Measurements from ENCODE around the gene MORN1.

Gene MORN1

DNA sequence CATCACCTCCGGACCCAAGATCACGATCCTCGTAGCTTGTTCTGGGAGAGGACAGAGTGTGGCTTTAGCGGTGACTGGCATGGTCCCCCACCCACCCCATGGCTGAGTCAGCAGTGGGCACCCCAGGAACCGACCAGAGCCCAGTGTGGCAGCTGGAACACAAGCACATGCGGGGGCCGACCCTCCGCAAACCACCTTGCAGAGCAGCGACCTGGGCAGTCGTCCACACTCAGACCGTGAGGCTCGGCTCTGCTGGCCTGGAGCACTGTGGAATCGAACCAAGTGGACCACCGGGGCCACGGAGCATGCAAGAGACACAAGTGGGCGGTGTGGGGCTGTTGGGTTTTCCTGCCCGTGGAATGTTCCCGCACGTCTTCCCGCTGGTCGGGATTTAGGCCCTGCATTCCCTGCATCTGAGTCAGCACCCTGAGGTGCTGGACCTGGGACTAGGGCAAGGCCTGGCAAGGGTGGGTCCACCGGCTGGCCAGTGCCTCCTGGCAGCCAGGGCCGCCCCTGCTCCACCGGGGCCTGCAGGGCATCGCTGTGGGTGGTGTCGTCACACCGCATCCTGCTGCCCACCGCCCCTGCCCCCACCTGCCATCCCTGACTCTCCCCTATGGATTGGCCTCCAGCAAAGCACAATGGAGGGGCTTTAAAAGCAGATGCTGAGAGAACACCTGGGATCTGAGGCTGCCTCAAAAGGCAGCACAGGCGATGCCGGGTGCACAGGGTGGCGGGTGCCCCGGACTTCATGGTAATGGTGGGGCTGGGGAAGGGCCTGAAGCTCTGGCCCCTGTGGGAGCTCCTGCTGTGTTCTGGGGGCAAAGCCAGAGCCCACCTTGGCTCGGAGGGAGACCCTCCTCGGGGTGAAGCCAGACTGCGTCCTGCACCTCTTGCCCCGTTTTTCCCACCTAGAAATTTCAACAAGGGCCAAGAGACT, 18.5 kb downstream of the MORN1 start:
- no peak for DNase-seq

DNA sequence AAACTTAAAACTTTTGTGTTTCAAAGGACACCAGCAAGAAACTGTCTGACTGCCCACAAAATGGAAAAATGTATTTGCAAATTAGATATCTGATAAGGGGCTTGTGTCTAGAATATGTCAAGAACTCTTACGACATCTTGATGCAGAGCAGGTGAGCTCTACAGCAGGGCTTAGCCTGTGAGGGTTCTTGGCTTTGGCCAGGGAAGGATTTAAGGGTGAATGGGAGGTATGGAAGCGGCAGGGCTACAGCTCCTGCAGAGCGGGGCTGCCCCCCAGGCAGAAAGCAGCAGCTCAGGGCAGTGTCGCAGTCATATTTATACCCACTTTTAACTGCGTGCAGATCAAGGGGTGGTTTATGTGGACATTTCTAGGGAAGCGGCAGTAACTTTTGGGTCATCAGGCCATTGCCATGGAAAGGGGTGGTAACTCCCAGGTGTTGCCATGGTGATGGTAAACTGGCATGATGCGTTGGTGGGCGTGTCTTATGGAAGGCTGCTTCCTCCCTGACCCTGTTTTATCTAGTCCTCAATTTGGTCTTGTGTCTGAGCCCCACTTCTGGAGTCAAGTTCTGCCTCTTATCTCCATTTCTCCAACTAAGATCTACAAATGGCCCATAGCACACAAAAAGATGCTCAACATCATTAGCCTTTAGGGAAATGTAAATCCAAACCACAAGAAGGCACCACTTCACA, 23.2 kb downstream of the MORN1 start:
- no peak for DNase-seq

DNA sequence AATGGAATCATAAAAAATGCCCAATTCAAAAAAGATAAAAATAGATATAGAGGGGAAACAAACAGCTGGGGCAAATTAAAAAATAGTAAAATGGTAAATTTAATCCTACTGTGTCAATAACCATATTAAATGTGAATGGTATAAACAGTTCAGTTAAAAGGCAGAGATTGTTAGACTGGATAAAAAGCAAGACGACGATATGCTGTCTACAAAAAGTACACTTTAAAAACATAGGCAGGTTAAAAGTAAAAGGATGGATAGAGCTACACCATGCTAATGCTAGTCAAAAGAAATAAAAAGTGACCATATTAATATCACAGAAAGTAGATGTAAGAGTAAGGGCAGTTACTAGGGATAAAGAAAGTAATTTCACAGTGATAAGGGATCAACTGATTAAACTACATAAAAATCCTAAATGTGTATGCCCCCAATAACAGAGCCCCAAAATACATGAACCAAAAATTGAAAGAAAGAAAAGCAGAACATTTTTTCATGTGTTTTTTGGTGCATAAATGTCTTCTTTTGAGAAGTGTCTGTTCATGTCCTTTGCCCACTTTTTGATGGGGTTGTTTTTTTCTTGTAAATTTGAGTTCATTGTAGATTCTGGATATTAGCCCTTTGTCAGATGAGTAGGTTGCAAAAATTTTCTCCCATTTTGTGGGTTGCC, 27.4 kb downstream of the MORN1 start:
- DNase-seq = no peak

GRCh38 chr1:2360588-2361364, 30.6 kb downstream of the MORN1 start:
- DNase-seq = no peak

- no peak for DNase-seq
Observed at GRCh38 chr1:2358651-2359640, 32.4 kb downstream of the MORN1 start.

DNA sequence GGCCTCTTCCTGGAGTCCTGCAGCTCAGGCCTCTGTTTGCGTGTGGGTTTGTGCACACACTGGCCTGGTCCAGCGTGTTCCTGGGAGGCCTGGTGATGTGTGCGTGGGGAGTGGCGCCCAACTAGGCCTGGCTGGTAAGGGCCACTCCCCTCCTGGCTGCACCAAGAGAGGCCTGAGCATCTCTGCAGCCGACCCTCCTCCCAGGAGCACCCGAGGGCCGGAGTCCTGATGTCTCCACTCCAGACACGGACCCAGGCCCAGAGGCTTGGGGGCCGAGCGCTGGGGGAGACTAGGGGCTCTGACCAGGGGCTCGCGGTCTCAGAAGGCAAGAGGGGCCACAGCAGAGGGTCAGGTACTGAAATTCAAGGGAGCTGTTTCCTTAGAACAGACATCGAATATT, 33.3 kb downstream of the MORN1 start:
- DNase-seq = no peak

DNA sequence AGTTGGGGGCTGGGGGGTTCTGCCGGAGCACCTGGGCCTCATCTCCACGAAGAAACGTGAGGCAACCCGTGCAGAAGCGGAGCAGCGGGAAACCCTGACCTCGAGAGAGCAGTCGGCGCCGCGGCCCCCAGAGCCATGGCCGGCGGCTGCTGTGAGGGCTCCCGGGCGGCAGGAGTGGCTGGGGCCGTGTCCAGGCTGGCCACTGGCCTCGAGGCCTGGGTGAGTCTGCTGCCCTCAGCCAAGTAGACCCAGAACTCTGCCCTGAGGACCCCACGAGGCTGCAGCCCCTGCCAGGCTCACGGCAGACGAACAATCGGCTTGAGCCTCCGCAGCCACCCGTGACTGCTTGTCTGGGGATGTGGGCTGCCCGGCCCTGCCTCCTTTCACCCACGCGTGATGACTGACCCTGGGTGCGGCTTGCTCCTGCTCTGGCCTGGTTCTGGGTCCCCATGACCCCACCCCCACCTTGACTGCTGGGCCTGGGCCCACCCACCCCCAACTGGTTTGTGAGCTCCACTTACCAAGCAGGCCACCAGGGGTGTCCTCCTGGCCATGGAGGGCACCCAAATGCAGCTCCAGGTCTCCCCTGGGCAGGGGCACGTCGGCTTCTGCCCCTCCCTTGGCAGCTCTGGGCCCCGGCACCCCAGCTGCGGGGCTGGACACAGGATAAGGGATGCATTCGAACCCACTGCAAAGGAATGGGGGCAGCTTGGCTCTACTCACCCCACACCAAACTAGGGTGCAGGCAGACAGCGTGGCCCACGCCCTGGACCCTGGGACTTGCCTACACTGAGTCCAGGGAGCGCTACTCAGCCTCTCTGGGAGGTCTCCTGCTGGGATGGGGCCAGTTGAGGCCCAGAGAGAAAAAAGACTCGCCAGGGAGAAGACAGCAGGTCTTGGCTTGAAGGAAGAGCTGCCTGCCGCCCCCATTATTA, 34.2 kb downstream of the MORN1 start:
- DNase-seq = no peak

DNA sequence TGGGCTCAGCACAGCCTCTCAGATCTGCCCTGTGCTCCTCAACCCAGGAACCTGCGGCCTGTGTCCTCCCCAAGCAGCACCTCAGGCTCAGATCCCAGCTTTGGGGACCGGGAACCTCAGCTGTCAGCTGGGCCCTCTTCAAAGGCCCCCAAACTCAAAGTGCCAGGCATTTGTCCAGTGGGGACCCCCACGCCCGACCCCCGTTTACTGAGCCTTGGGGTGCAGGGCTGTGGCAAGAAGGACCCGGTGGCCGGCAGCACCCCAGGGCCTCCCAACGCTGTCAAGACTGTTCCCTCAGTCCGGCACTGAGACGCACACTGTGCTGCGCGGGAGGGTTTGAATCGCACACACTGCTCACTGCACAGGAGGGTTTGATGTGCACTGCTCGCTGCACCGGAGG, 35.0 kb downstream of the MORN1 start:
- DNase-seq = no peak

DNA sequence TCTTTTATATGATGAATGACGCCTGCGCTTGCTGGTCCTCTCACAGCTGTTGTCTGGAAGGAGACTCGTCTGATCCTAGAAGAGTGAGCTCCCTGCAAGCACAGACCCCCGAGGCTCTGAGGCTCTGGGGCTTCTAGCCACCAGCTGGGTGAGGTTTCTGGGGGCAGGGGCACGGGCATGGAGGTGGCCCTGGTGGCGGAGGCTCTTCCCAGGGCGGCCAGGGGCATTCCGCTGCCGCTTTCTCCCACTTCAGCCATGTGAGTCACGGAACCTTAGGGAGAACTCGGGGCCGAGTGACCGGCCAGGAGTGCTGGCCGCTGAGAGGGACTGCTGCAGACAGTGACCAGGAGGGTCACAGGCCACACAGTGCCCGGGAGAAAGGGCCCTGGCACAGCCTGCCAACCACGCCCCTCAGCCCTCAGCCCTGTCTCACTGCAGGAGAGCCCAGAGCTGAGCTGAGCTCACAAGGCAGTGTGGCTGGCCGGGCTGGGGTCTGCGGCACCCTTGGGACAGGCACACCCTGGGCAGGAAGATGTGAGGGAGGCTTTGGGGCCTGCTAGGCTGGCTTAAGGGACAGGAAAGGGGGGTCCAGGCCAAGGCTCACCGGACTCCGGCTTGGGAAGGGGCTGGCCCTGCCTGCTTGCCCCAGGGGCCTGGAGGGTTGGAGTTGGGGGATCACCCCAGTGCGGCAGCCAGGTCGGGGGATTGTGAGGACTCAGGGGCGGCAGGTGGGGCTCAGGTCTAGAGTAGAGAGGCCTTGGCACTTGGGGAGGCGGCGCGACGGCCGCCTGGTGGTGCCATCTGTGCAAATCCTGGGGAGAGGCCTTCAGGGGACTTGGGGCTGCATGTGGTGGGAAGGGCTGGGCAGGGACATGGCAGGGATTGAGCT, 35.7 kb downstream of the MORN1 start:
- no peak for DNase-seq

- DNase-seq = no peak
Observed at GRCh38 chr1:2354511-2355372, 36.6 kb downstream of the MORN1 start.

DNA sequence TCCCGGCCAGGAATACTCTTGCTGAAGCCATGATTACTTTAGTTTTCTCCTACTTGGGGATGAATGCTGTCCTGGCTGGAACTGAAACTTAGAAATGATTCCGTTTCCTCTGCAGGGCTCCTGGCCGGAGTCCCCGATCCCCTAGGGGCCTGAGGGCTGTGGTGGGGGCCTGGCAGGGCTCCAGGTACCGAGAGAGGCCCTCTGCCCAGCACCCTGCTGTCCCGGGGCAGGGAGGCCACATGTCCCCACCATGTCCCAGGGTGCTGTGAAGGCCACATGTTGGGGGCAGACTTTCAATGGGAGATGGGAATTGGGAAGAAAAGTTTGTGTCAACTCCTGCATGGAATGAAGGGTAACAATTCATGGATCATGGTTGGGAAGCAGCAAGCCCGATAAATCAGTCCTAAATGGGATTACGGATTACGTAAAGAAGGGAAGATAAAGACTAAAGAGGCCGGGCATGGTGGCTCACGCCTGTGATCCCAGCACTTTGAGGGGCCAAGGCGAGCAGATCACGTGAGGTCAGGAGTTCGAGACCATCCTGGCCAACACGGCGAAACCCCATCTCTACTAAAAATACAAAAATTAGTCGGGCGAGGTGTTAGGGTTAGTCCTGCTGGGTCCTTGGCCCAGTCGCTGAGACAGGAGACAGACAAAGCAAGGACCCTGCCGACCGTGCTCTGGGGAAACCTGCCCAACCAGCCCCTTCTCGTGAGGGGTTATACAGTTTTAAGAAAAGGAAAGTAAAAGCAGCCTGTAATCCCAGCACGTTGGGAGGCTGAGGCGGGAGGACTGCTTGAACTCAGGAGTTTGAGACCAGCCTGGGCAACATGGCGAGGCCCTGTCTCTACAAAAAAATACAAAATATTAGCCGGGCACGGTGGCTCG, 37.6 kb downstream of the MORN1 start:
- no peak for DNase-seq

DNA sequence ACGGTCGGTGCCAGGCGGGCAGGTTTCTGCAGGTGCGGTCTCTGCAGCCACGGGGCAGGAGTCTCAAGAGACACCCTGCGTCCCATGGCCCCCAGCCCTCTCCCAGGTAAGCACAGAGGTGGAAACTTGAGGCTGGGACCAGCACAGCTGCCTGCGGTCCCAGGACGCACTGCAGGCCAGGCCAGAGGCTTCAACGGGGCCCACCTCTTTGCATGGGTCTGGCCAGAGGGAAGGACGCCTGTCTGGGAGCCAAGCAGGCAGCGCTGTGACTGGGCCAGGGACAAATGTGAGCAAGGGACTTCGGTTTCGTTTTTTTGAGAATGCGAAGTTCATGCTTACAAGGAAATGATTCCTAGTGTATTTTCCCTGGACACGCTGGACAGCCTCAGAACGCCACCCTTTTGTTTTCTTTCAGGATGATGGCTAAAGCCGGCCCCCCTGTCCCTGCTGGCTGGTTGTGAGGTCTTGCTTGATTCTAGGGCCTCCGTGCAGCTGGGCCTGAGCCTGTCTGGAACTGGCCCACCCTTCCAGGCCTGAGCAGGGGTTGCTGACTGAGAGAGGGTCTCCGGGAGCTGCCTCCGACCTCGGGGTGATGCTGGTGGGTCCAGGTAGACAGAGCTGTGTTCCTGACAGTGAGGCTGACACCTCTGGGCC, 38.3 kb downstream of the MORN1 start:
- DNase-seq = no peak

GRCh38 chr1:2352341-2352896, 38.9 kb downstream of the MORN1 start:
- no peak for DNase-seq

DNA sequence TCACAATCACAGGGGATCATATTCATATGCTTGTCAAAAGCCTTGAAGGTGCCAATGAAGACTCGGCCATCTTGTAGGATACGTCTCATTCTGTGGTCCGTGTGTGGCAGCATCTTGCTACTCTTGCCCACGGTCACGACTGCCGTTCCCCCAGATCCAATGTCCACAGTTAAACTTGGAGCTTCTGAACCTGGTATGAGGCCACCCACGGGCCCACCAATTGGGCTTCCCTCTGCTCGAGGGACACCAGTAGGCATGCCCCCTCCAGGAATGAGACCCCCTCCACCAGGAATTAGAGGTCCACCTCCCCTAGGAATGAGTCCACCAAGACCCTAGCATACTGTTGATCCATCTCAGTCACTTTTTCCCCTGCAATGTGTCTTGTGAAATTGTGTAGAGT, 39.6 kb downstream of the MORN1 start:
- no peak for DNase-seq

DNA sequence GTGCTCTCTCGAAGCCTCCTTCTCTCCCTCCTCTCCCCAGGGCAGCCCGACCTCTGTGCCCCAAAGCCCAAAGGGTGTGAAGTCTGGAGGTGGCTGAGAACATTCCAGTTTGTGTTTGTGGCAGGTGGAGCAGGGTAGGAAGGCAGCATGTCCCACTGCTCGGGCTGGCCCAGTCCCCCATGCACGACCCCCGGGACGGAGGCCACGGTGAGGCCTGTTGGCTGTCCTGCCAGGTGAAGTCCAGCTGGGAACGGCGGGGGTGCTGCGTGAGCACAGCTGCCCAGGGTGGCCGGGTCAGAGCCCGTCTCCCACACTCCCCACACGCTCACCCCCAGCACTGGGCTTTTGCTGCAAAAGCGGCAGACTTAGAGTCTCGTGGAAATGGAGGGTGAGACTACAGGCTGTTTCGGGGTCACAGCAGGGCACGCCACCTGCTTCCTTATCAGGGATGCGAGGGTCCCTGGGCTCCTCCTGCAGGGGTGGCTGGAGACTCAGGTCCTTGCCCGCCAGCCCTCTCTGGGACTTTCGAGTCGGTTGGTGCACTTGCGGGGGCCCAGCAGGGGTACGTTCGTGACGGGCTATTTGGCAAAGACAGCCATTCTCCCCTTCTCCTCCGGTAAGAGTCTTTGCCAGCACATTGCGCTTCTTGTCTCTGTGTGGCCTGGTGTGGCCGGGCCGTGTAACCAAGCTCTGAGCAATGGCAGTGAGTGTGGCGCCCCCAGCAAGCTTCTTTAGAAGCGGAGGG, 40.3 kb downstream of the MORN1 start:
- no peak for DNase-seq

DNA sequence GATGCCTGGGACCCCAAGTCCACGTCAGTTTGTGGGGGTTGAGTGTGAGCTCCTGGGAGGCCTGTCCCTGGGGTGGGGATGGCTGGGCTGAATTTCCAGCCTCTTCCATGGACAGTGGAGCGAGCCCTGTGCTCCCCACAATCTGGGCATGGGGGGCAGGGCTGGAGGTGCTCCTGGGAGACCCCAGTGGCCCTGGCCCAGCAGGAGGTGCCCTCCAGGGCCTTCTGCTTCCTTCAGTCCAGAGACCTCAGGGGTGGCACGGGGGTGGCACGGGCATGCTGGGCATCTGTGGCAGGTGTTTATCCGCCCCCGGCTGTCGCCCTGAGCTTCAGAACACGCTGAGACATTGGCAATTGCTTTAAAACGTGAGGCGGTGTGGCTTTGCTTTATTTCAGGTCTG, 40.9 kb downstream of the MORN1 start:
- no peak for DNase-seq
